ENCODE measurements around the gene FCHO2.

The FCHO2 gene

DNA sequence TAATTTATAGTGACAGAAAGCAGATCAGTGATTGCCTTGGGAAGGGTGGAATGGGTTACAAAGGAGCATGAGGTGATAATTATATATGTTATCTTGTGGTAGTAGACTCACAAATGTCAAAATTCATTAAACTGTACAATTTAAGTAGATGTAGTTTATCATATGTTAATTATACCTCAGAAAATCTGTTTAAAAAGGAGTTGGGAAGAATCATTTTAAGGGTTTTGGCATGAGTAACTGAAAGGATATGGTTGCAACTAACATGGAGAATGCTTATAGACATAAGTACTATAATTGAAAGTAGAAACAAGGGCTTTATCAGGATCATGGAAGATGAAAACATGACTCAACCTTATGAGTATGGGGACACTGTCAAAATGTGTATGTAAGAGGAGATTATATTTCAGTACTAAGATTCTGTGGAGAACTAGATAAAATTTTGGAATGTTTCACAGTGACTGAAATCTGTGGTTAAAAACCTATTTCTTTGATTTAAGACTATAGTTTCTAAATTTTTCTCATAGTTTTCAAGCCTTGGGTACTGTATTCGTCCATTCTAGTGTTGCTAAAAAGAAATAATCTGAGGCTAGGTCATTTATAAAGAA is 73.3 kb downstream of the FCHO2 start:
- peak; percentile 16 for DNase-seq
- Histone ChIP-seq H3K27ac (peak overlapping the region; percentile 39), H3K36me3 (replicated peaks) (no peaks in the 10 kb centered on the region), H3K27me3 (replicated peaks) (no peaks in the 10 kb centered on the region), H3K4me3 (ENCODE audit: low read depth, low read length) (no peak overlapping the region)
- in situ Hi-C loops (cut with HindIII; ENCODE audit: low pct_ligation_motif_present, low sequenced_read_pairs): no loop called here
- TF ChIP-seq, protein P1, sequence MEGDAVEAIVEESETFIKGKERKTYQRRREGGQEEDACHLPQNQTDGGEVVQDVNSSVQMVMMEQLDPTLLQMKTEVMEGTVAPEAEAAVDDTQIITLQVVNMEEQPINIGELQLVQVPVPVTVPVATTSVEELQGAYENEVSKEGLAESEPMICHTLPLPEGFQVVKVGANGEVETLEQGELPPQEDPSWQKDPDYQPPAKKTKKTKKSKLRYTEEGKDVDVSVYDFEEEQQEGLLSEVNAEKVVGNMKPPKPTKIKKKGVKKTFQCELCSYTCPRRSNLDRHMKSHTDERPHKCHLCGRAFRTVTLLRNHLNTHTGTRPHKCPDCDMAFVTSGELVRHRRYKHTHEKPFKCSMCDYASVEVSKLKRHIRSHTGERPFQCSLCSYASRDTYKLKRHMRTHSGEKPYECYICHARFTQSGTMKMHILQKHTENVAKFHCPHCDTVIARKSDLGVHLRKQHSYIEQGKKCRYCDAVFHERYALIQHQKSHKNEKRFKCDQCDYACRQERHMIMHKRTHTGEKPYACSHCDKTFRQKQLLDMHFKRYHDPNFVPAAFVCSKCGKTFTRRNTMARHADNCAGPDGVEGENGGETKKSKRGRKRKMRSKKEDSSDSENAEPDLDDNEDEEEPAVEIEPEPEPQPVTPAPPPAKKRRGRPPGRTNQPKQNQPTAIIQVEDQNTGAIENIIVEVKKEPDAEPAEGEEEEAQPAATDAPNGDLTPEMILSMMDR (IDR thresholded peaks at IDR 0.05; ENCODE audit: low read depth, low read length, missing control alignments): no peak

DNA sequence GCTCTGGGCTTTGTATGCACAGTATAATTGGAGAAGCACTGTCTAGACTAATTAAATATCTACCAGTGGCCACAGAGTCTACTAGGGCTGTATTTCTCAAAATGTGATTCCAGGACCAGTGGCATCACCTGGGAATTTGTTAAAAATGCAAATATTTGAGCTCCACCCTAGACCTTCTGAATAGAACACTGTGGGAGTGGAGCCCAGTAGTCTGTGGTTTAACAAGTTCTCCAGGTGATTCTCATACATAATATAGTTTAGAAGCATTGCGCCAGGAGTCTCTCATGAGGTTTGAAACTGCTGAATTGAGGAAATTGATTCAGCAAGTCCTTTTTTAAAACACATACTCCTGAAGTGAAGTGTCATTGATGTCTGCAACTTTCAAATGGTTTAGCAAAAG is 74.7 kb downstream of the FCHO2 start:
- no peaks in the 10 kb centered on the region for H3K27me3 ChIP-seq (replicated peaks)
- DNase-seq: no peak
- H3K4me3 ChIP-seq (ENCODE audit: low read depth, low read length): no peak overlapping the region
- no peaks in the 10 kb centered on the region for H3K36me3 ChIP-seq (replicated peaks)
- in situ Hi-C loops (cut with HindIII; ENCODE audit: low pct_ligation_motif_present, low sequenced_read_pairs): no loop called here
- TF ChIP-seq, protein P1 (IDR thresholded peaks at IDR 0.05; ENCODE audit: low read depth, low read length, missing control alignments): no peak
- peak overlapping the region; percentile 56 for H3K27ac ChIP-seq

DNA sequence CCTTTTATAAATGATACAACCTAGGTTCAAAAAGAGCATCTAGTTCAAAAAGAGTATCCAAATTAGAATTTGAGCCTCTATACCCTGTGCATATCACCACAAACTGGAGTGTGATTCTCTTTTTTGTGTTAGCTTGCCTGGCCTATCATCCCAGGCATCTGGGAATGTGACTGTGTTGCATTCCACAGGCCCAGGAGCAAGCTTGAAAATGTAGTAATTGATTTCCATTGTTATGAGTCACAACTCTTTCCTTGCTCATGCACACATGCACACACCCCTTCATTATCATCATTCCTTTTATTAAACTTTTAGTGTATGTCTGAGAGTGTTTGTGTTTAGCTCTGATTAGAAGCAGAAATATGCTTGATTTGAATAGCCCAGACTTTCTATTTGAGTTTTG is 75.2 kb downstream of the FCHO2 start:
- peak; percentile 77 for DNase-seq
- H3K4me3 ChIP-seq (ENCODE audit: low read depth, low read length): no peak overlapping the region
- peak overlapping the region; percentile 56 for H3K27ac ChIP-seq
- TF ChIP-seq, protein P1 (IDR thresholded peaks at IDR 0.05; ENCODE audit: low read depth, low read length, missing control alignments): no peak
- in situ Hi-C loops (cut with HindIII; ENCODE audit: low pct_ligation_motif_present, low sequenced_read_pairs): no loop called here
- no peaks in the 10 kb centered on the region for H3K36me3 ChIP-seq (replicated peaks)
- H3K27me3 ChIP-seq (replicated peaks): no peaks in the 10 kb centered on the region

DNA sequence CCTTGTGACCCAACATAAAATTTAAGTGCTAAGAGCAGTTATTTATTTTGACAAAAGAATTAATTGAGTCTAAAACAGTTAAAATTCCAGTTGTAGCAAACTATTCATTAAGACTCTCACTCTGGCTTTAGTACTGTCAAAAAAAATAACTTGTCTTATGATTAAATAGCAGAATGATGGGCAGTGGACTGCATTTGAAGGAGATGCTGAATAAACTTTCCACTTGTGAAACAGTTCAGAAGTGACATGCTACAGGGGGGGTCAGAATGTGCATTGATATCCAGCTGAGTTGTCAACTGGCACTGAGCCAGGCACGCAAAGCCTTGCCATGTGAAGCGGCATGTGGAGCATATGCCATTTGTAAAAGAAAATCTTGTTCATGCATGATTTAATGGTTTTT is 76.0 kb downstream of the FCHO2 start:
- TF ChIP-seq, protein P1 (IDR thresholded peaks at IDR 0.05; ENCODE audit: low read depth, low read length, missing control alignments): no peak
- in situ Hi-C loops (cut with HindIII; ENCODE audit: low pct_ligation_motif_present, low sequenced_read_pairs): no loop called here
- Histone ChIP-seq H3K27ac (peak overlapping the region; percentile 56), H3K27me3 (replicated peaks) (no peaks in the 10 kb centered on the region), H3K4me3 (ENCODE audit: low read depth, low read length) (no peak overlapping the region), H3K36me3 (replicated peaks) (no peaks in the 10 kb centered on the region)
- peak; percentile 91 for DNase-seq

DNA sequence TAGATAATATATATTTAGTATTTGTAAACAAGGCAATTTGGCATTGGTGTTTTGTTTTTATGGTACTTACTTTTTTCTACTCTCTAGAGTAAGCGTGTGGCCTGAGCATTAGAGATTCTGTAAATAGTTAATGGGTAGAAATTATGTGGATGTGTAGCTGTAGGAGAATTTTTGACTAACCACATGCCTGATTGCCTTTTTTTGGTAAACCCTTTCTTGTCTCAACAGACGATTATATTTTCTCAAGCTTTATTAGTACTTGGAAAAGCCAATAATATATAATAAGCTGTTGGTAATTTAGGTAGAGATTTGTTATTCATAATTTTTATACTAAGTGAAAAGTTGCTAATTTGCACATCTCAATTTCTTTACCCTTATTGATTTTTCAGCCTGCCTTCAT is 76.8 kb downstream of the FCHO2 start:
- H3K36me3 ChIP-seq (replicated peaks): no peaks in the 10 kb centered on the region
- in situ Hi-C loops (cut with HindIII; ENCODE audit: low pct_ligation_motif_present, low sequenced_read_pairs): no loop called here
- TF ChIP-seq, protein P1 (IDR thresholded peaks at IDR 0.05; ENCODE audit: low read depth, low read length, missing control alignments): no peak
- no peak overlapping the region for H3K27ac ChIP-seq
- no peaks in the 10 kb centered on the region for H3K27me3 ChIP-seq (replicated peaks)
- DNase-seq: no peak
- no peak overlapping the region for H3K4me3 ChIP-seq (ENCODE audit: low read depth, low read length)

DNA sequence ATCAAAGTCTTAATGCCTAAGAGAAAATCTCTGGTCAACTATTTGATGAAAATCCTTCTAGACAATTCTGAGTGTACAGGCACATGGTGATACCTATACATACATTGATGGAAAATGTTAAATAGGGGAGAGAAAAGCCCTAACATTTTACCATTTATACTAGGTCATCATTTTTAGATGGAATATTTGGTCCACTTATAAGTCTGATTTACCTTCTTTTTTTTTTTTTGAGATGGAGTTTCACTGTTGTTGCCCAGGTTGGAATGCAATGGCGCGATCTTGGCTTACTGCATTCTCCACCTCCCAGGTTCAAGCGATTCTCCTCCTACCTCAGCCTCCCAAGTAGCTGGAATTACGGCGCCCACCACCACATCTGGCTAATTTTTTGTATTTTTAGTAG is 81.7 kb downstream of the FCHO2 start:
- H3K27ac ChIP-seq: no peak overlapping the region
- H3K36me3 ChIP-seq (replicated peaks): peaks cover 2% of the 10 kb centered on the region
- in situ Hi-C loops (cut with HindIII; ENCODE audit: low pct_ligation_motif_present, low sequenced_read_pairs): no loop called here
- H3K27me3 ChIP-seq (replicated peaks): no peaks in the 10 kb centered on the region
- TF ChIP-seq, protein P1 (IDR thresholded peaks at IDR 0.05; ENCODE audit: low read depth, low read length, missing control alignments): no peak
- no peak overlapping the region for H3K4me3 ChIP-seq (ENCODE audit: low read depth, low read length)
- DNase-seq: no peak
